IMR-90 (cell line): ENCODE measurements around the gene PPM1A. TPM values are rescaled to one million over a fixed set of nuclear protein-coding genes. Genes with fewer than 3 reads are reported as not detected.

ENCODE experiments used
- ATAC-seq: fragments of 200-7000 bp; cut with Tn5 transposase; 2 replicates; pipeline ENCODE4 v1.9.1; 2020; ENCODE audit warnings: low read depth, mild to moderate bottlenecking, moderate library complexity
- BruUV-seq: library from RNA; stranded (reverse); fragments of 400-500 nt; replicated peaks from 2 replicates; lab custom pipeline; 2021; lab: Mats Ljungman, UMichigan
- CTCF ChIA-PET: fragments of 300-600 bp; formaldehyde crosslinking; extraction: SDS; loops from one replicate; lab custom pipeline; 2021; ENCODE audit warnings: antibody characterized with exemption; lab: Yijun Ruan, JAX
- POLR2A ChIA-PET: fragments of 300-600 bp; sonication (Branson Sonifier 250); formaldehyde crosslinking; loops from one replicate; lab custom pipeline; 2022; ENCODE audit warnings: antibody characterized with exemption; ENCODE audit not compliant: unreplicated experiment; lab: Charles Lee
- DNase-seq: peaks from one replicate; pipeline ENCODE4 v3.0.0; 2013
- H2AFZ ChIP-seq: replicated peaks from 2 replicates; pipeline ENCODE3; 2013; ENCODE audit warnings: low read length, mild to moderate bottlenecking; ENCODE audit not compliant: poor library complexity
- H2AK5ac ChIP-seq: 2 replicates; pipeline ENCODE4 v1.6.1; 2013; ENCODE audit warnings: low read depth, low read length, inconsistent platforms
- H2AK9ac ChIP-seq: replicated peaks from 2 replicates; pipeline ENCODE3; 2013; ENCODE audit warnings: mild to moderate bottlenecking, low read depth, low read length, moderate library complexity; ENCODE audit not compliant: poor library complexity
- H2BK120ac ChIP-seq: 2 replicates; pipeline ENCODE4 v1.6.1; 2013; ENCODE audit warnings: low read depth, low read length, inconsistent platforms
- H2BK15ac ChIP-seq: 3 replicates; pipeline ENCODE4 v1.6.1; 2013; ENCODE audit warnings: low read depth, low read length, inconsistent platforms
- H2BK20ac ChIP-seq: 2 replicates; pipeline ENCODE4 v1.6.1; 2013; ENCODE audit warnings: low read depth, mild to moderate bottlenecking, inconsistent platforms, low read length, moderate library complexity
- H2BK5ac ChIP-seq: 2 replicates; pipeline ENCODE4 v1.6.1; 2013; ENCODE audit warnings: mild to moderate bottlenecking, low read depth, low read length, inconsistent platforms; ENCODE audit not compliant: poor library complexity, severe bottlenecking
- H3K14ac ChIP-seq: replicated peaks from 2 replicates; pipeline ENCODE4 v1.6.1; 2013; ENCODE audit warnings: low read depth, low read length, inconsistent platforms
- H3K18ac ChIP-seq: 2 replicates; pipeline ENCODE4 v1.6.1; 2013; ENCODE audit warnings: low read depth, low read length, control low read depth
- H3K23ac ChIP-seq: 2 replicates; pipeline ENCODE4 v1.6.1; 2013; ENCODE audit warnings: low read depth, low read length, inconsistent platforms
- H3K27ac ChIP-seq: 2 replicates; pipeline ENCODE4 v1.5.1; 2013; ENCODE audit warnings: mild to moderate bottlenecking, control low read depth, low read length; ENCODE audit not compliant: insufficient read depth
- H3K27me3 ChIP-seq: 2 replicates; pipeline ENCODE4 v1.6.1; 2013; ENCODE audit warnings: low read length; ENCODE audit not compliant: control insufficient read depth, insufficient read depth
- H3K36me3 ChIP-seq: 2 replicates; pipeline ENCODE4 v1.6.1; 2013; ENCODE audit warnings: low read length, mixed read lengths; ENCODE audit not compliant: control insufficient read depth, insufficient read depth
- H3K4ac ChIP-seq: 2 replicates; pipeline ENCODE4 v1.6.1; 2013; ENCODE audit warnings: low read depth, low read length, inconsistent platforms
- H3K4me1 ChIP-seq: 2 replicates; pipeline ENCODE4 v1.6.1; 2013; ENCODE audit warnings: low read length, mixed read lengths; ENCODE audit not compliant: control insufficient read depth, insufficient read depth
- H3K4me2 ChIP-seq: 2 replicates; pipeline ENCODE4 v1.6.1; 2013; ENCODE audit warnings: low read depth, mild to moderate bottlenecking, control low read depth, low read length, moderate library complexity
- H3K4me3 ChIP-seq: 2 replicates; pipeline ENCODE4 v1.5.1; 2013; ENCODE audit warnings: low read depth, mild to moderate bottlenecking, control low read depth, low read length, moderate library complexity; ENCODE audit not compliant: insufficient read depth
- H3K56ac ChIP-seq: 2 replicates; pipeline ENCODE4 v1.6.1; 2013; ENCODE audit warnings: low read length, inconsistent platforms; ENCODE audit not compliant: insufficient read depth; ENCODE audit errors: extremely low read depth
- H3K79me1 ChIP-seq, 2 experiments: 2 replicates each; pipeline ENCODE4 v1.6.1; 2013; ENCODE audit warnings: low read length in 2 of 2, inconsistent platforms in 1 of 2, low read depth in 1 of 2
- H3K9ac ChIP-seq: 2 replicates; pipeline ENCODE4 v1.6.1; 2013; ENCODE audit warnings: low read depth, low read length, control low read depth
- H3K9me1 ChIP-seq: 2 replicates; pipeline ENCODE4 v1.6.1; 2013; ENCODE audit warnings: low read length, inconsistent platforms; ENCODE audit not compliant: insufficient read depth
- H3K9me3 ChIP-seq: 2 replicates; pipeline ENCODE4 v1.6.1; 2013; ENCODE audit warnings: low read length; ENCODE audit not compliant: control insufficient read depth, insufficient read depth
- H4K20me1 ChIP-seq: 2 replicates; pipeline ENCODE4 v1.6.1; 2013; ENCODE audit warnings: low read length, inconsistent platforms; ENCODE audit not compliant: insufficient read depth
- H4K5ac ChIP-seq: 2 replicates; pipeline ENCODE4 v1.6.1; 2013; ENCODE audit warnings: mild to moderate bottlenecking, low read depth, low read length, control low read depth
- H4K8ac ChIP-seq, 2 experiments: 2 replicates each; pipeline ENCODE4 v1.6.1; 2013; ENCODE audit warnings: low read depth in 2 of 2, low read length in 2 of 2, control low read depth in 1 of 2, inconsistent platforms in 1 of 2
- H4K91ac ChIP-seq: 2 replicates; pipeline ENCODE4 v1.6.1; 2013; ENCODE audit warnings: low read depth, low read length, inconsistent platforms; ENCODE audit not compliant: insufficient read depth
- CEBPB ChIP-seq: IDR thresholded peaks from 2 replicates; pipeline ENCODE4 v1.6.1; 2012; ENCODE audit warnings: low read depth, low read length, improper control_type of control experiment
- CHD1 ChIP-seq: IDR thresholded peaks from 2 replicates; pipeline ENCODE4 v1.6.1; 2012; ENCODE audit warnings: low read depth, low read length, improper control_type of control experiment
- MAZ ChIP-seq: IDR thresholded peaks from 2 replicates; pipeline ENCODE4 v1.6.1; 2012; ENCODE audit warnings: low read depth, mild to moderate bottlenecking, low read length, improper control_type of control experiment, moderate library complexity, borderline replicate concordance
- MXI1 ChIP-seq: IDR thresholded peaks from 2 replicates; pipeline ENCODE4 v1.6.1; 2012; ENCODE audit warnings: low read depth, mild to moderate bottlenecking, low read length, moderate library complexity, borderline replicate concordance
- RAD21 ChIP-seq: IDR thresholded peaks from 2 replicates; pipeline ENCODE4 v1.6.1; 2012; ENCODE audit warnings: low read length, improper control_type of control experiment
- RCOR1 ChIP-seq: IDR thresholded peaks from 2 replicates; pipeline ENCODE4 v1.6.1; 2012; ENCODE audit warnings: mild to moderate bottlenecking, low read length, improper control_type of control experiment; ENCODE audit not compliant: insufficient replicate concordance
- SMC3 ChIP-seq: fragments of 150-350 bp; IDR thresholded peaks from 2 replicates; pipeline ENCODE4 v1.6.1; 2016; ENCODE audit warnings: low read depth, mild to moderate bottlenecking, antibody characterized with exemption, low read length, moderate library complexity
- WGBS, 2 experiments: methylation state at CpG; one replicate each; pipeline versions ENCODE4 v1.1.5 to v1.1.7; 2013; ENCODE audit warnings: missing lambda C conversion rate in 2 of 2; ENCODE audit not compliant: insufficient read length in 1 of 2; ENCODE audit errors: extremely low coverage in 2 of 2; 5-methylcytosine and 5-hydroxymethylcytosine counted together
- dilution Hi-C: fragments of 300-500 bp; cut with HindIII; formaldehyde crosslinking; loops from one replicate; pipeline ENCODE4 v1.14.3; 2018; ENCODE audit warnings: low sequenced_read_pairs; ENCODE audit not compliant: unreplicated experiment
- in situ Hi-C: fragments of 300-500 bp; cut with MboI; formaldehyde crosslinking; loops from 3 replicates; pipeline ENCODE4 v1.14.3; 2019; ENCODE audit warnings: low sequenced_read_pairs, inconsistent platforms, mixed read lengths
- intact Hi-C: fragments of 100-400 bp; cut with micrococcal nuclease; formaldehyde crosslinking; loops from 2 replicates; pipeline ENCODE4 v1.10.0; 2022
- polyA plus RNA-seq, 3 experiments: library from polyadenylated mRNA; depleted of rRNA; stranded (reverse); fragments of >200 nt; gene quantifications; 2 replicates each; pipeline ENCODE4 v1.2.3, GENCODE V29; 2012; ENCODE audit warnings: low replicate concordance in 1 of 3
- total RNA-seq: library from RNA; depleted of rRNA; stranded (reverse); fragments of >200 nt; gene quantifications from 2 replicates; pipeline ENCODE4 v1.2.3, GENCODE V29; 2012
- TF ChIP-seq, protein P1 (sequence below): fragments of 150-350 bp; IDR thresholded peaks from 2 replicates; pipeline ENCODE4 v1.6.1; 2017; ENCODE audit warnings: mild to moderate bottlenecking, antibody characterized with exemption, low read length, low read depth
- TF ChIP-seq, protein P2 (sequence below): fragments of 150-350 bp; IDR thresholded peaks from 2 replicates; pipeline ENCODE4 v1.6.1; 2016; ENCODE audit warnings: low read depth, mild to moderate bottlenecking, low read length, moderate library complexity, borderline replicate concordance

Gene PPM1A
- total and polyA plus RNA-seq, 2 of the 4 experiments (the other 2 are of a cell fraction), result 14.3 to 15.1 TPM

DNA sequence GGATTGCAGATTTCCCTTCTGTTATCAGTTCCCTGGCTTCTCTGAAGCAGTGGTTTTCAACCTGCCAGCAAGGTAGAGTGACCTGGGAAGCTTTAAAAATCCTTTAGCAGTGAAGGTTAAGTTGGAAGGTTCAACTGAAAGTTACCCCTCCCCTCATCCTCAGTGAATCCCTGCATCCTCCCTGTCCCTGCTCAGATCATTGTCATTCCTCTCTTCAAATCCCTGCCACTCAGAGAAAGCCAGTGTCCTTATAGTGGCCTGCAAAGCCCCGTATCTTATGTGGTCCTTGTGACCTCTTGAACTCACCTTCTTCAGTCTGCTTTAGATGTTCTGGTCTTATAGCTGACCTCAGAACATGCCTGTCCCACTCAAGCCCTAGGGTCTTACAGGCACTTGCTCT lies 53.6 kb downstream of the PPM1A start:
- ATAC-seq (no peak), DNase-seq (no peak)
- Histone ChIP-seq H3K9me1 (no peaks in the 10 kb centered on the region; the same call in 1 of the 2 replicates), H3K9me3 (no peaks in the 10 kb centered on the region), H3K4me3 (no peak overlapping the region), H3K23ac (no peak overlapping the region), H2BK20ac (no peak overlapping the region), H2AFZ (no peak overlapping the region), H4K91ac (no peak overlapping the region), H2BK15ac (no peak overlapping the region), H3K27ac (no peak overlapping the region), H2AK5ac (no peak overlapping the region), H3K9ac (no peak overlapping the region), H4K5ac (no peak overlapping the region), H3K36me3 (no peaks in the 10 kb centered on the region), H3K14ac (no peak overlapping the region), H2AK9ac (no peak overlapping the region), H3K27me3 (no peaks in the 10 kb centered on the region), H4K20me1 (no peaks in the 10 kb centered on the region), H2BK120ac (no peak overlapping the region), H2BK5ac (no peak overlapping the region), H3K18ac (no peak overlapping the region), H3K4me2 (no peak overlapping the region), H3K4me1 (no peaks in the 10 kb centered on the region), H3K4ac (no peak overlapping the region), H3K79me1 (no peaks in the 10 kb centered on the region), H4K8ac (no peak overlapping the region), H3K56ac (no peak overlapping the region)
- CTCF ChIA-PET, result no interaction called here
- POLR2A ChIA-PET, result no interaction called here
- no TSS peak for BruUV-seq
- no CpG with 5 or more reads among the region's 1 CpG for WGBS, 2 experiments
- dilution Hi-C loops (no loop called here), in situ Hi-C loops (no loop called here), intact Hi-C loops (no loop called here)
- no peak for TF ChIP-seq MAZ
- TF ChIP-seq CHD1, result no peak
- TF ChIP-seq, protein P1, sequence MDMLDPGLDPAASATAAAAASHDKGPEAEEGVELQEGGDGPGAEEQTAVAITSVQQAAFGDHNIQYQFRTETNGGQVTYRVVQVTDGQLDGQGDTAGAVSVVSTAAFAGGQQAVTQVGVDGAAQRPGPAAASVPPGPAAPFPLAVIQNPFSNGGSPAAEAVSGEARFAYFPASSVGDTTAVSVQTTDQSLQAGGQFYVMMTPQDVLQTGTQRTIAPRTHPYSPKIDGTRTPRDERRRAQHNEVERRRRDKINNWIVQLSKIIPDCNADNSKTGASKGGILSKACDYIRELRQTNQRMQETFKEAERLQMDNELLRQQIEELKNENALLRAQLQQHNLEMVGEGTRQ, result no peak
- TF ChIP-seq RCOR1, result no peak
- TF ChIP-seq RAD21, result no peak
- no peak for TF ChIP-seq SMC3
- no peak for TF ChIP-seq MXI1
- TF ChIP-seq CEBPB, result no peak
- TF ChIP-seq, protein P2, sequence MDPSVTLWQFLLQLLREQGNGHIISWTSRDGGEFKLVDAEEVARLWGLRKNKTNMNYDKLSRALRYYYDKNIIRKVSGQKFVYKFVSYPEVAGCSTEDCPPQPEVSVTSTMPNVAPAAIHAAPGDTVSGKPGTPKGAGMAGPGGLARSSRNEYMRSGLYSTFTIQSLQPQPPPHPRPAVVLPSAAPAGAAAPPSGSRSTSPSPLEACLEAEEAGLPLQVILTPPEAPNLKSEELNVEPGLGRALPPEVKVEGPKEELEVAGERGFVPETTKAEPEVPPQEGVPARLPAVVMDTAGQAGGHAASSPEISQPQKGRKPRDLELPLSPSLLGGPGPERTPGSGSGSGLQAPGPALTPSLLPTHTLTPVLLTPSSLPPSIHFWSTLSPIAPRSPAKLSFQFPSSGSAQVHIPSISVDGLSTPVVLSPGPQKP, result no peak
